Posterior cingulate gyrus (tissue), 11 donors: ENCODE results near the gene ABHD10.
"Not testable (repeated sequence)": the region's sequence is repeated elsewhere in the genome, so short reads cannot be mapped to it uniquely, and the experiment has no call there.

Experiments used
- DNase-seq, 10 donors: peaks; one replicate each; pipeline versions ENCODE4 v3.0.0 to v3.0.0-alpha.2; 2020 to 2021; ENCODE audit warnings: mixed read lengths in 3 of 10
- intact Hi-C: fragments of 100-400 bp; cut with DNase I; formaldehyde crosslinking; loops from one replicate; pipeline ENCODE4 v1.15.1; 2023

ABHD10 gene

DNA sequence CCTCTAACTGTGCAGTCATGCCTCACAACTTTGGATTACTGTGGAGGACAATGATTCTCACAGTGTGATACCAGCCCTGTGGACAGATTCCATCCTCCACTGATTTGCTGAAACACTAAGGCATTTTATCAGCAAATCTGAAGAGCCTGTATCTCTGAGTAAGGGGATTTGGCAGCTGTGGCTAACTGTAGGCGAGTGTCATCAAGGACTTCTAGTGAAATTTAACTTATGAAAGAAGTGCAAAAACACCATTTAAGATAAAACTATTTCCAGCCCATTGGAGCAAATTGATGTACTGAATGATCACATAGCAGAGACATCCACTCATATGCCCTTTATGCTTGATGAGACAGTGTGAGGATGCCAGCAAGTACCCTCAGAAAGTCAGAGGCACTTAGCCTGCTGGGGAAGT is 41.9 kb downstream of the ABHD10 start:
- no peak for DNase-seq
- intact Hi-C loops: no loop called here

DNA sequence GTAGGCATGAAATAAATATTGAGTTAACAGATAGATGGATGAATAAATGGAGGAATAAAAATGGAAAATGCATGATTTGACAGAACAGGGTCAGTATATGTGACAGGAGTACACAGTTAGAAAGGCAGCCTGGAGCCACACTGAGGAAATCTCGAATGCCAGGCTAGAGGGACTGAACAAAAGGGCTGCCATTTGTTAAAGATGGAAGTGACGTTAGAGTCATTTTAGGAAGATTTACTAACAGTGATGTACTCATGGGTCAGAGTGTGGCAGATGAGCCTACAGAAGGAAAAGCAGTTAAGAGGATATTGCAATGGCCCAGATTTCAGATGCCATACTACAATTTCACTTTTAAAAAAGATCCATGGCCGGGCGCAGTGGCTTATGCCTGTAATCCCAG is 48.3 kb downstream of the ABHD10 start:
- intact Hi-C loops: no loop called here
- no peak for DNase-seq

DNA sequence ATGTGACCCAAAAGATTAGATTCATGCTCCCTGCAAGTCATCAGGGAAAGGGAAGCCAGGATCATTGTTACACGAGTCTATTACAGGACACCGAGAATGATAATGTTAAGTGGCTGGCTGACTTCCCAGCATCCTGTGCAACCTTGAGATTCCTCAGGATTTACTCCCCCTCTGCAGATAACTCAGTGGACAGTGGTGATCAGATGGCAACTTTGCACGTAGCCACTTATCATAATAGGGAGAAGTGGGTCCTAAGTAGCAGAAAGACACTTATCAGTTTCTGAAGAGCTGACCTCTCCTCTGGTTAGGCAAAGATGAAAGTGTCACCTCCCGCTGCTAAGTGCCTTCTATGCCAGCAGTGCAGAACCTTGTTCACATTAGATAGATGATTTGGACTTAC is 49.0 kb downstream of the ABHD10 start:
- intact Hi-C loops: no loop called here
- DNase-seq: no peak

DNA sequence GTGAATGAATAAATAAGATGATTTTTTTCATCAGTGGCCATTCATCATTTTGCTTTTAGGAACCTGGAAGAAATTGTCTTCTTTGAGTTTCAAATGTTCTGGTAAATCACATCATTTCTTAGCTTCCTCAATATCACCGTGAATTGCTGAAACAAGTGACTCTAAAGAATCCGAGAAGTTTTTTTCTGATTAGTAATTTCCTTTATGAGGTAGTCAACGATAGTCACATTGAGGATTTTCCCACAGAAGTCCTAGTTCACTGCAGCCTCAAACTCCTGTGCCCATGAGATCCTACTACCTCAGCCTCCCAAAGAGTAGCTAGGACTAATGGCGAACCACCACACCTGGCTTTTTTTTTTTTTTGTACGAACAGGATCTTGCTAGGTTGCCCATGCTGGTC is 52.1 kb downstream of the ABHD10 start:
- DNase-seq: no peak
- intact Hi-C loops: no loop called here

- no peak for DNase-seq
- intact Hi-C loops: no loop called here
Observed at GRCh38 chr3:112032098-112032731, 53.4 kb downstream of the ABHD10 start.

- intact Hi-C loops: no loop called here
- DNase-seq: no peak
Observed at GRCh38 chr3:112034436-112034835, 55.6 kb downstream of the ABHD10 start, which contains the start of gene TMPRSS7. Gene TMPRSS7, plus strand, starts transcription at chr3:112034736. Its CDS starts 110 bp downstream, at chr3:112034846.

- intact Hi-C loops: no loop called here
Observed at GRCh38 chr3:112035241-112035640, 56.4 kb downstream of the ABHD10 start.

DNA sequence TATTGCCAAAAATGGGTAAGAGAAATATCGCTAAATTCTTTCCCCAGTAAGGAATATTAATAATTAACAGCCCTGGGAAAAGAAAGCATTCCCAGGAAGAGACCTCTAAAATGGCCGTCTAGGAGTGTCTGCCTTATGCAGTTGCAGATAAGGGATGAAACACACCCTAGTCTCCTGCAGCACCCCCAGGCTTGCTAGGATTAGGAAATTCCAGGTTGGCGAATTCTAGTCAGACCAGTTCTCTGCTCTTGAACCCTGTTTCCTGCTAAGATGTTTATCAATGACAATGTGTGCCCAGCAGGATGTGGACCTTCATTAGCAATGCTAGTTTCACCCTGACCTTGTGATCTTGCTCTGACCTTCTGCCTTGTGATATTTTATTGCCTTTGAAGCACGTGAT is 58.4 kb downstream of the ABHD10 start:
- intact Hi-C loops, DNase-seq: not testable (repeated sequence)

More at GRCh38 chr3:112035241-112035640, 56.4 kb downstream of the ABHD10 start:
- no peak for DNase-seq

GRCh38 chr3:112038863-112039262 is 60.0 kb downstream of the ABHD10 start:
- intact Hi-C loops: no loop called here
- DNase-seq: peak in 1 of 10 donors; percentile 9

DNA sequence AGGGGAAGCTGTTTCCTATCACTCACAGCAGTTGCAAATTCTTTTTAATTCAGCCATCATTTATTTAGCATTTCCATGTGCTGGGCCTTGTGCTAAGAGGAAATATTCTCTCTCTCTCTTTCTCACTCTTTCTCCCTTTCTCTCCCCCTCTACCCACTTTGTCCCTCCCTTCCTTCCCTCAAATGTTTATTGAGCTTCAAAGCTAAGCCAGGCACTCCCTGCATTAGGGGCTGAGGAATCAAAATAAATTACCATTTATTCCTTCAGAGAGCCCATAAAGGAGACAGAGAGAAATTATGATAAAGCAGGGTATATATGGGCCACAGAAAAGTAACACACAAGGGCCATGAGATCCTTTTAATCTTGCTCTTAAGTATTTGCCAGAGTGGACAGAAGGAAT is 62.5 kb downstream of the ABHD10 start:
- intact Hi-C loops: loop anchor here (10.0 kb wide), 1 partner anchor 327 kb away; no protein-coding TSS in a partner anchor
- no peak for DNase-seq

DNA sequence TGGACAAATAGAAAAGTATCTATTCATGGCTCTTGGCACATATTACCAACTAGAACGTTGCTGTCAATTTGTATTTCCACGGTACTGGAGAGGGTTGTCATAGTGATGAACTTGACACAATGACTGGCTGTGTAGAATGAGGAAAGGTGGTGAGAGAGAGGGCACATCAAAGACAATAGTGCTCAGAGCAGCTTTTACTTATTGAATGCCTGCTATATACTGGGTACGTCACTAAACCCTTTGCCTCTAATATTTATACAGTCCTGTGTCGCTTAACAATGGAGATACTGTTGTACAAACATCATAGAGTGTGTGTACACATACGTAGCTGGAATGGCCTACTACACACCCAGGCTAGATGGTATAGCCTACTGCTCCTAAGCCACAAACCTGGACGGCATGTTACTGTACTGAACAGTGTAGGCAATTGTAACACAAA is 64.0 kb downstream of the ABHD10 start:
- intact Hi-C loops: loop anchor here (2.0 to 10.0 kb wide), 2 partner anchors 54 to 328 kb away; no protein-coding TSS in a partner anchor
- DNase-seq: no peak
